GM12873 (cell line): ENCODE measurements around the gene B4GALNT2.

Experiments used
- TF ChIP-seq, protein P1 (sequence below): IDR thresholded peaks from 2 replicates; pipeline ENCODE4 v1.5.1; 2012; ENCODE audit warnings: low read depth, mild to moderate bottlenecking, moderate library complexity, low read length, control low read depth; ENCODE audit not compliant: insufficient read depth; ENCODE audit errors: missing control alignments

B4GALNT2 gene

DNA sequence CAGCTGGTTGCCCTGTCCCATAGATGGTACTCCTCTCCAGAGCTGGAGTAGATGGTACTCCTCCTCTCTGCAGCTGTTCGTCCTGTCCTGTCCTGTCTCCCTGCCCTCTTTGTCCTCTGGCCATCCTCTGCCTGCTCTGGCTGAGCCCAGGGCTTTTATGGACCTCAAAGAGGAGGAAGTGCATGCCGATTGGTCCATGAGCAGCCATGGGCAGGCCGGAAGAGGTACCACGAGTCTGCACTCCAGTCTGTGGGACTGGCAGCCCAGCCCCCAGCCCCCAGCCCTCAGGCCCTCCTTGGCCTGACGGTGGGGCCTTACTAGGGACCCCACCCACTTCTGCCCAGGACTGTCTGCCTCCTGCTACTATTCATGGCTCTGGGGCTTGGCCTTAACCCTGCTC is 50.8 kb downstream of the B4GALNT2 start:
- TF ChIP-seq, protein P1, sequence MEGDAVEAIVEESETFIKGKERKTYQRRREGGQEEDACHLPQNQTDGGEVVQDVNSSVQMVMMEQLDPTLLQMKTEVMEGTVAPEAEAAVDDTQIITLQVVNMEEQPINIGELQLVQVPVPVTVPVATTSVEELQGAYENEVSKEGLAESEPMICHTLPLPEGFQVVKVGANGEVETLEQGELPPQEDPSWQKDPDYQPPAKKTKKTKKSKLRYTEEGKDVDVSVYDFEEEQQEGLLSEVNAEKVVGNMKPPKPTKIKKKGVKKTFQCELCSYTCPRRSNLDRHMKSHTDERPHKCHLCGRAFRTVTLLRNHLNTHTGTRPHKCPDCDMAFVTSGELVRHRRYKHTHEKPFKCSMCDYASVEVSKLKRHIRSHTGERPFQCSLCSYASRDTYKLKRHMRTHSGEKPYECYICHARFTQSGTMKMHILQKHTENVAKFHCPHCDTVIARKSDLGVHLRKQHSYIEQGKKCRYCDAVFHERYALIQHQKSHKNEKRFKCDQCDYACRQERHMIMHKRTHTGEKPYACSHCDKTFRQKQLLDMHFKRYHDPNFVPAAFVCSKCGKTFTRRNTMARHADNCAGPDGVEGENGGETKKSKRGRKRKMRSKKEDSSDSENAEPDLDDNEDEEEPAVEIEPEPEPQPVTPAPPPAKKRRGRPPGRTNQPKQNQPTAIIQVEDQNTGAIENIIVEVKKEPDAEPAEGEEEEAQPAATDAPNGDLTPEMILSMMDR = no peak

DNA sequence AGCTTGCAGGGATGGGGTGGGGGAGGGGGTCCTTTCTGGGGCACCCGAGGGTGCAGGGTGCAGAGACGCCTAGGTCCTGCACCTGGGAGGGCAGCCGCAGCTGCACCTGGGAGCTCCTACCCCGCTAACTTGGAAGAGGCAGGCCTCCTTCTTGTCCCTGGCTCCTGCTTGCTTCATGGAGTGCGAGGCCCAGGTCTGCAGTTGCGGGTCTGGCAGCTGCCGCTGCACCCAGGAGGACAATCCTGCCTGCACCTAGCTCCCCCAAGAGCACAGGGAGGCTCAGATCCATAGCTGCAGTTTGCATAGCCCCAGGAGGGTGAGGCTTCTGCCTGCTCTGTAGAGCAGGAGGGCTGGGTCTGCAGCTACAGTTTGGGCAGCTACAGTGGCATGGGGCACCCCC is 51.2 kb downstream of the B4GALNT2 start:
- TF ChIP-seq, protein P1 = no peak

DNA sequence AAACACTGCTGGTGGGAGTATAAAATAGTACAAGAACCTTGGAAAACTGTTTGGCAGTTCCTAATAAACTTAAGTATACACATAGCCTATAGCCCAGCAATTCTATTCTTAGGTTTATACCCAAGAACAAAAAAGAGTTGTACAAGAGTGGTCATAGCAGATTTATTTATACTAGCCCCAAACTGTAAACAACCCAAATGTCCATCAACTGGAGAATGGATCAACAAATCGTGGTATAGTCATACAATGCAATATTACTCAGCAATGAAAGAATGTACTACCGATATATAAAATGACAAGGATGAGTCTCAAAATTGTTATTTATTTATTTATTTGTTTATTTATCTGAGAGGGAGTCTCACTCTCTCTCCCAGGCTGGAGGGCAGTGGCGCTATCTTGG is 54.7 kb downstream of the B4GALNT2 start:
- TF ChIP-seq, protein P1 = no peak

DNA sequence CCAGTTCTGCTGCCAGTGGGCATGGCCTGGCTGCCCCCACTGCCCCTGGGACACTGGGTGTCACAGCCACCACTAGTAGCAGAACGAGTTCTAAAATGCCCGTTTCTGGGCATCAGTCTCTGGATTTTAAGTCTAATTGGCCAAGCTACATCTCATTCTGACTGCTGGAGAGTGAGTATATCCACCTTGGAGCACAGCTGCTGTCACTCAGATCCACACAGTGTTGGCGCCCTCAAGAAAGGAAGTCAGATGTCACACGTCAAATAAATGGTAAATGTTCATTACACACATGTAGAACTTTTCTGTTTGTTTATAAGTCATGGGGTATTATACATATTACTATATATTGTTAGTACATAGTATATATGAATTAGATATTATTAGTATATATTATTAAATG is 58.4 kb downstream of the B4GALNT2 start:
- TF ChIP-seq, protein P1 = no peak

DNA sequence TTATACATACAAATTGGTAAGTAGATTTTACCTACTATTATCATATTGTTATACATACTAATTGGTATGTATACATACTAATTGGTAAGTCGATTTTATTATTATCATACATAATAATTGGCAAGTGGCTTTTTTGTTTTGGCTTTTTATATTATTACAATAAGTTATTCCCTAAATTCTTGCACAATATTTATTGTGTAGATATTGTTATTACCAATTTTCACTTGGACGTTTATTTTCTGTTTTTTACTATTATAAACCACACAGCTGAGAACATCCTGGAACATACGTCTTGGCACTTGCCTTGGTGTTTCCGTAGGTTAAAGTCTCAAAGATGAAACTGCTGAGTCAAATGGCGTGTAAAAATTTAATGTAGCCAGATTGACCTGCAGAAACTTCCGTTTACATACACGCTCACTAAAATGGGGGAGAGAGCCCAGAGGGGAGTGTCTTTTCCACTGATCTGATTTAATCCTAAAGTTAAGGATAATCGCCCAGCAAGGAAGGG is 58.9 kb downstream of the B4GALNT2 start:
- TF ChIP-seq, protein P1 = no peak

DNA sequence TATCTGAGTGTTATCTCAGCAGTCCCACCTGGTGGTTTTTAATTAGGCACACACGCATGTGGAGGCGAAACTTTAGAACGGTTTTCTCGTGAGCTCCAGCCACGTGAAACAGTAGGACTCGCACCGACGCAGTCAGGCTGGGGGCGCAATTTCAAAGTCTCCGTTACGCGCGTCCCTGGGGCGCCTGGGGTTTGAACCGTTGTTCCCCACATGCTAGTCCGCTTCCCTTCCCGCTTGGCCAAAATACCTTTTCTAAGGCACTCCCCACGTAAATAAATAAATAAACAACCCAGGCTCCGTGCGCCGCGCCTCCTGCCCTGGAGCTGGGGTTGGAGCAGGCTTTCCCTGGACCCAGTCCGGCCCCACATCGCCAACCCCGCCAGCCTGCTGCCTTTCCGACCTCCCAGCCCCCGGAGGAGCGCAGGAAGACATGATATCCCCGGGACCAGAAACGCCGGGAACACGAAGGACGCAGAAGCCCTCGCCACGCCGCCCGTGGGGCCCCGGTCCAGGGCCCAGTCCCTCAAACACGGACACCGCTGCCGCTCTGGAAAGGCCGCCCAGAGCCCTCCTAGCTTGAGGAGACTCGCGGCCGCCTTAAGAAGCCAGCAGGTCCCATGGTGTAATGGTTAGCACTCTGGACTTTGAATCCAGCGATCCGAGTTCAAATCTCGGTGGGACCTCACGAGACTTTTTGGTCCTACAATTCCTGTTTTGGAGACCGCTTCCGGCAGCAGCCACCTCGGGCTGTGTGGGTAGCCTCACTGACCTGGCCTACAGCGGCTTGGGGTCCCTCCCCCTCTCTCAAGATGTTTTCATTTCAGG is 59.6 kb downstream of the B4GALNT2 start:
- TF ChIP-seq, protein P1 = peak; percentile 46

DNA sequence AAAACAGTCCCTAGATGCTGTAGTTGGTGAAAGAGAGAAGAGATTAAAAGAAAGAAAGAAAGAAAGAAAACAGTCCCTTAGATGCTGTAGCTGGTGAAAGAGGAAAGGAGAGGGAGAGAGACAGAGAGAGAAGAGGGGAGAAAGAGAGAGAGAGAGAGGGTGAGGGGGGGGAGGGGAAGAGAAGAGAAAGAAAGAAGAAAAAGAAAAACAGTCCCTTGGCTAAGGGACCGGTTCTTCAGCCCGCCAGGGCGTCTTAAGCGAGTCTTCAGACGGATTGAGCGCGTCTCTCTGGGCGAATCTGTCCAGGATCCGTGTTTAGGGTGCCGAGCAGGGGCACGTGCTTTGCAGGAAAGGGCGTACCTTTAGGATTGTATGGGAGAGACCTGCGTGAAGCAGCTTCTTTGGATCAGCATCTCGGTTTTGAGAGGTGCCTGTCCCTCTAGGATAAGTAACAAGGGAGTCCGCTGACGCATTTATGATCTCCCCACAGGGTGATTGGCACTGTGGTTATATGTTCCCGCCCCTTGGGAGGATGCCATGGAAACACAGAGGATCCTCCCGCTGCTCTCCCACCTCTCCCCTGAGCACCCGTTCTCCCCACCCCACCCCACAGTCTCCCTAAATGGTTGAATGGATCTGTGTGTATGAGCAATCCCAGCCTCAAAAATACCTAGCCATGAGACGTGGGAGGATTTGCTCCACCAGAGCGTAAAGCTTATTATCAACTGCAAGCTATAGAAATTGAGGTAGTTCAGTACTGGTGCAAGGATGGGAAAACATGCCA is 61.1 kb downstream of the B4GALNT2 start:
- TF ChIP-seq, protein P1 = no peak
